ENCODE data around the gene CPA1.
"Not testable (repeated sequence)": the region's sequence is repeated elsewhere in the genome, so short reads cannot be mapped to it uniquely, and the experiment has no call there.

CPA1 gene

DNA sequence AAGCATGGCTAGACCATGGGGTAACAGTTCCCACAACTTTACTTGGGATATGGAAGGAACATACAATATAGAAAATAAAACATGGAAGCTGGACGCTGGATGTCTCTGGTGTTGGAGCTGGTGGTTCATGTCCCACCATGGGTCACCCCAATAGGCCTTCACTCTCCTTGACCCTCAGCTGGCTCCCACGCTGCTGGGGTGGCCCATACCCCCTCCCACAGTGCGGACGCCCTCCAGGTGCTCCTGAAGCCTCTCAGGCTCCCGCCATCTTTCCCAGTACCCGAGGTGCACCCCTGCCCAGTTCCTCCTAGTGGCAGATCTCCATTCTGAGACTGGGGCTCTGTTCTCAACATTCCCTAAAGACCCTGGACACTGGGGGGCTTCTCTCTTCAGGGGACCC lies 5.8 kb upstream of the CPA1 start:
- no peak for DNase-seq (ENCODE audit: low read depth)

DNA sequence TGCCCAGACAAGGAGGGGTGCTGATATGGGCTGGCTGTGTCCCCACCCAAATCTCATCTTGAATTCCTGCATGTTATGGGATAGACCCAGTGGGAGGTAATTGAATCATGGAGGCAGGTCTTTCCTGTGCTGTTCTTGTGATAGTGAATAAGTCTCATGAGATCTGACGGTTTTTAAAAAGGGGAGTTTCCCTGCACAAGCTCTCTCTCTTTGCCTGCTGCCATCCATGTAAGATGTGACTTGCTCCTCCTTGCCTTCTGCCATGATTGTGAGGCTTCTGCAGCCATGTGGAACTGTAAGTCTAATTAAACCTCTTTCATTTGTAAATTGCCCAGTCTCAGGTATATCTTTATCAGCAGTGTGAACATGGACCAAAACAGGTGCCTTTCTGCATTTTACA lies 3.8 kb upstream of the CPA1 start:
- not testable (repeated sequence) for DNase-seq (ENCODE audit: low read depth)

DNA sequence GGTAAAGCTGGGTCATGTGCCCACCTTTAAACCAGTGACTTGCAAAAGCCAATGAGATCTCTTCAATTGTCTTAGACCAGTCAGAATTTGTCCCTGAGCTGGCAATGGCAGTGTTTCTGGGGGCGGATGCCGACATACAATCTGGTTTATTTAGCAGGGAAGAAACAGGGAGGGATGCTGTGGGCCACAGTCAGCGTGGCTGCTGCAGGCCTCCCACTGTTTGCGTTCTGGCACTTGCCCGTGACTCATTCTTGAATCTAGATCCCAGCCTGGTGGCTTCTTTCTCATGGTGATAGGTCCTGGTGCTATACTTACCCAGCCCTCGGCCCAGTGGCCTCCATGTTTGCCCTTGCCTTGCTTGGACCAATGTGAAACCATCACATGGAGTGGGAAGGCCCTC lies 3.1 kb upstream of the CPA1 start:
- no peak for DNase-seq (ENCODE audit: low read depth)

- no peak for DNase-seq (ENCODE audit: low read depth)
Measured at GRCh38 chr7:130379019-130379418, 1.3 kb upstream of the CPA1 start.

DNA sequence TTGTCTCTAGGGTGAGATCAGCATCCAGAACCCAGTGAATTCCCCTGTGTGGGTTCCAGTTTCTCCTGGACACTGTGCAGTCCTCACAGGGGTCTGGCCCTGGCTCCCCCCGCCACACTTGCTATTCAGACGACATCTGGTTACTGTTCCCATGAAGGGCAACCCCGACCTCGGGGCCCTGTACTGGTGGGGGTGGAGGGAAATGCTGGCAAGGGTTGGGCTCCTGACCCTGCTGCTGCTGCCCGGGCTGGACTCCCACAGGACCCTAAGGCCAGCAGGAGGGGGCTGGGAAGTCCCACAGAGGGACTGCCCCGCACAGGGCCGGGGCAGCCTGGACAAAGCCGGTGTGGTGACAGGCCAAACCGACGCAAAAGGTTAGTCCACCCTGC lies 768 bp upstream of the CPA1 start:
- no peak for DNase-seq (ENCODE audit: low read depth)

DNA sequence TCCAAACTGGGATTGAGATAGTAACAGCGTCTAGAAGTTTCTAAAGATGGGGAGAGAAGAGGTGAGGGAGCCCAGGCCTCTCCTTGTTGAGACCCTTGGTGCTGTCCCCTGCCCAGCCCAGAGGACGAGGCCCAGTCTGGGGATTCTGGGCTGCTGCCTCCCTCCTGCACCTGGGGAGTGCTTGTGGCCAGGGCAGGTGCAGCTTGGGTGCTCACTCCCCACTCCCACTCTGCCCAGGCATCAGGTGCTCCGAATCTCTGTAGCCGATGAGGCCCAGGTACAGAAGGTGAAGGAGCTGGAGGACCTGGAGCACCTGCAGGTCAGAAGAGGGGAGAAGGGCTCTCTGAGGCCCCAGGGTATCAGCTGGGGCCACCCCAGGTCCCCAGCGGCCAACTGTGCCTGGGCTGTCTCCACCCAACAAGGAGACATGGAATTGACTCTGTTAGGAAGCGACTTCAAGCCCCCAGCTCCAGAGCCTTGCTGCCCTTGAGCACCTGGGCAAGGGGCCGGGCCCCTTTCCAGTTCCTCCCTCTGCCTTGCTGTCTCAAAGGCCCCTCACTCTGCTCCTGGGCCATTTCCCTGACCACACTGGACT lies 664 bp downstream of the CPA1 start:
- DNase-seq (ENCODE audit: low read depth): no peak

DNA sequence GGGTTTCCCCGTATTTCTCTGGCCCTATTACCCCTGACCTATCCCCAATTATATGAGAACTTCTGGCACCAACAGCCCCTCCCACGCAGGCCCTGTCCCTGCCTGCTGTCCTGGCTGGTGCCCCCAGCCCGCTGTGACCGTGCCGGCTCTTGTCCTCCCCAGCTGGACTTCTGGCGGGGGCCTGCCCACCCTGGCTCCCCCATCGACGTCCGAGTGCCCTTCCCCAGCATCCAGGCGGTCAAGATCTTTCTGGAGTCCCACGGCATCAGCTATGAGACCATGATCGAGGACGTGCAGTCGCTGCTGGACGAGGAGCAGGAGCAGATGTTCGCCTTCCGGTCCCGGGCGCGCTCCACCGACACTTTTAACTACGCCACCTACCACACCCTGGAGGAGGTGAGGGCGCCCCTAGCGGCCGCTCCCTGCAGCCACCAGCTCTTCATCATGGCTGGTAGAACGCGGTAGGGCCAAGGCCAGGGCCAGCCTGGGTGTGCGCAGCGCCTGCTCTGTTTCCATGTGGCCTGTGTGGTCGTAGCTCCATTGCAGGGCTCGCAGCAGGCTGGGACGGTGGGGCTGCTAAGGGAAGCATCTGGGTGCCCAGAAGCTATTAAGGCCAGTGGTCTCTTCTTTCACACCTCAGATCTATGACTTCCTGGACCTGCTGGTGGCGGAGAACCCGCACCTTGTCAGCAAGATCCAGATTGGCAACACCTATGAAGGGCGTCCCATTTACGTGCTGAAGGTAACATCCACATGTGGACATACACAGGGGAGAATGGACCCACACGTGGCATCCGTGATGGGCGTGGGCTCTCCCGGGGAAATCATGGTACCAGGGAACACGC lies 1.4 kb downstream of the CPA1 start:
- no peak for DNase-seq (ENCODE audit: low read depth)

DNA sequence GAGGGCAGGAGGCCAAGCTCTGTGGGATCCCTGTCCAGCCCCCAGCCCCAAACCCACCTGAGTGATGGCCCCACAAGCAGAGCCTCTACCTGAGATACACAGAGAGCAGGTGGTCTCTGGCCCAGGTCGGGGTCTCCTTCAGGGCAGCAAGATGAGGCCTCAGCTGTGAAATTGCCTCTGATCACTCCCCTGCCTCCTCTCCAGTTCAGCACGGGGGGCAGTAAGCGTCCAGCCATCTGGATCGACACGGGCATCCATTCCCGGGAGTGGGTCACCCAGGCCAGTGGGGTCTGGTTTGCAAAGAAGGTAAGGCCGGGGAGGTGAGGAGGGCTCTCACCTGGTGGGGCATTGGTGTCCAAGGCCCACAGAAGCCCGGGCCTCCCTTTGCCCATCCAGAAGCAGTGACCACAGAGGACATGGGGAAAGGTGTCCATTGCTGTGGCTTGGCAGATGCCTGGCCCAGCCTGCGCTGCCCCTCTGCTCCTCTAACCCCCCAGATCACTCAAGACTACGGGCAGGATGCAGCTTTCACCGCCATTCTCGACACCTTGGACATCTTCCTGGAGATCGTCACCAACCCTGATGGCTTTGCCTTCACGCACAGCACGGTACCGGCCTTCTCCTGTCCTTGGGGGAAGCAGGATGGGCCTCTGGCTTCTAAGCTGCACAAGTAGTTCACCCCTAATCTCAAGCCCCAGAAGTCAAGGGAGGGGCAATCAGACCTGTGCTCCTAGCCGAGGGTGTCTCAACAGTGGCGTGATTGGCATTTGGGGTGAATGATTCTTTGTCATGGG lies 3.1 kb downstream of the CPA1 start:
- no peak for DNase-seq (ENCODE audit: low read depth)

GRCh38 chr7:130384371-130384801 lies 4.1 kb downstream of the CPA1 start:
- DNase-seq (ENCODE audit: low read depth): no peak

GRCh38 chr7:130384841-130385599 lies 4.7 kb downstream of the CPA1 start:
- no peak for DNase-seq (ENCODE audit: low read depth)

DNA sequence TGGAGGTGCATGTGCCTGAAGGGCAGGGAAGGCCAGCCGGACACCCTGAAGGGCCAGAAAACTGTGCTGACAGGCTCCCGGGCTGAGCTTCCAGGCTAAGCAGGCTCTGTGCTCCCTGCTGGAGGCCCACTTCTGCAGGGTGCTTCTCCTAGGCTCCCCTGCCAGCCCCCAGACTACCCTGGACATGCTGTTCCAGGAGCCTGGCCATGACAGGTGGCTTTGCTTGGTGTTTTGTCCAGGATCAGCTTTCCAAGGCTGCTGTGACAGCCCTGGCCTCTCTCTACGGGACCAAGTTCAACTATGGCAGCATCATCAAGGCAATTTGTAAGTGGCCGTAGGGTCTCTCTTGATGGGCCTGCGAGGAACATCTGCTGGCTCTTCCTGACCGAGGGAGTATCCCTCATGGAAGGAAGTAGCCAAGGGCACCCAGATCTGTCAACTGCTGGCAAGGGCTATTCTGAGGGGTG lies 5.3 kb downstream of the CPA1 start:
- DNase-seq (ENCODE audit: low read depth): no peak

- no peak for DNase-seq (ENCODE audit: low read depth)
Measured at GRCh38 chr7:130386876-130387275, 6.6 kb downstream of the CPA1 start.

GRCh38 chr7:130387306-130387627 lies 7.0 kb downstream of the CPA1 start:
- DNase-seq (ENCODE audit: low read depth): no peak

GRCh38 chr7:130387628-130388403 lies 7.5 kb downstream of the CPA1 start:
- no peak for DNase-seq (ENCODE audit: low read depth)

- DNase-seq (ENCODE audit: low read depth): no peak
Measured at GRCh38 chr7:130388671-130389070, 8.4 kb downstream of the CPA1 start.

DNA sequence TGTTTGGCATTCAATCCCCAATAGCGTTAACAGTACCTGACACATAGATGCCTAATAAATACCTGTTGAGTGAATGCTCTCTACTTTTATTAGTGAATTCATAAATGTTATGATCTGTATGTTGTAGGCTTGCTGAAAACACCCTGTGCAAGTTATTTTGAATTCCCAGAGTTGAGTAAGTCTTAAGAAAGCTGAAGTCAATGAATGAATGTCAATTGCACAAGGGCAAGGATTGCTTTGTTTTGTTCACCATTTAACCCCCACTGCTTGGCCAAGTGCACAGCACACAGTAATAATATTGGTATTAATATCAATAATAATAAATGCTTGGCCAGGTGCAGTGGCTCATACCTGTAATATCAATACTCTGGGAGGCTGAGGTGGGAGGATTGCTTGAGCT lies 10.2 kb downstream of the CPA1 start:
- DNase-seq (ENCODE audit: low read depth): no peak

- DNase-seq (ENCODE audit: low read depth): no peak
Measured at GRCh38 chr7:130393101-130393561, 12.8 kb downstream of the CPA1 start.

DNA sequence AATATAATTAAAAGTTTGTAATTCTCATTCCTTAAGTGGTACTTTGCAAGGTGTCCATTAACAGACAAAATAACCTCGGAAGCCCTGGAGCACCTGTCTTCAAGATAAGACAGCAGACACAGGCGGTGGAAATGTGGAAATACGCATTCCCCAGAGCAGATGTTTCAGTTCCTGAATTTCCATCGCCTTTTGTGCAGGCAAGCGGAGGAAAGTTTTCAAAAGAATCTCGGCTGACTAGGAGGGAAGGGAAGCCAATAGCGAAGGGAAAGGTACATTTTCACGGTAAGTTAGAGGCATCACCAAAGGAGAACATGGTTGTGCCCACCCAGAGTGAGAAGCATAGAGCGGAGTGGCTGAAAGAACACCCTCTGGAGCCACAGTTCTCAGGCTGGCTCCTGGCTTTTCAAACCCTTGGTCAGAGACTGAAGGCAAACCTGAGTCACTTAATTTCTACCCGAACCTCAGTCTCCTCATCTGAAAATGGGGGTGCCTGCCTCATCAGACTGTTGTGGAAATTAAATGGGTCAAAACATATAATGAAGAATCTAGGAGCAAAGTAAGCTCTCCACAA lies 13.6 kb downstream of the CPA1 start:
- no peak for DNase-seq (ENCODE audit: low read depth)

DNA sequence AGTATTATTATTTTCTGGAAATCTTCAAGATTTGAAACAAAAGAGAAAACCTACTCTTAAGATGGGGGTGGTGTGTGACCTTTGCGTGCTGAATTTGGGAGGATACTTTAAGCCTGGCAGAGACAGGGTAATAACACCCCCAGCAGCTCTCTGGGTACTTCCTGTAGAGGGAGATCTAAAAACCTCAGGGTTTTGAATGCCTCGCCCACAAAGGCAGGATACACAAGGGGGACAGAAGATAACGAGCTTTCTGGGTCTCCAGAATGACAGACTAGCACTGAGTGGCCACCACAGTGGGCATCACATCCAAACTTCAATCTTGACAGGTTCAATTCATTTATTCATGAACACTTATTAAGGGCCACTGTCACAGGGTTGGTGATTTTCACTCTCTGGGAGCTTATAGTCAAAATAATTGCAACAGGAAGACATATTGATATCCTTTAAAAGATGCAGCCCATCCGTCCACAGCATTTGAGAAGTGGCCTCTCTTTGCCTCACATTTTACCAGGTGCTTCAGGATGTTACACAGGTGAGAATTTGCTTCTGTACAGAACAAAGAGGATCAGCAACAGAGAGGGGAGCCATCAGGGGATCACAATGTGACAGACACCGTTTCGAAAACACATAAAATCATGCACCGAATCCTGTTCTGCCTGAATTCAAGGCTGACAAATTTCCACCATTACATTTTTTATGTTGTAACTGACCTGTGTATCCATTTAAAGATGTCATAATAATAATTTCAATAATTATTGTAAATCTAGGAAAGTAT lies 14.3 kb downstream of the CPA1 start:
- no peak for DNase-seq (ENCODE audit: low read depth)

GRCh38 chr7:130395421-130395820 lies 15.1 kb downstream of the CPA1 start:
- no peak for DNase-seq (ENCODE audit: low read depth)

All from activated T-helper 9 cell treated with anti-CD3 and anti-CD28 coated beads, Interleukin-2, amount 50 U/mL, for 16 hours (primary cell).